GM06990 (cell line): Measurements from ENCODE around the gene CYP8B1.
"Not testable (repeated sequence)": the region's sequence is repeated elsewhere in the genome, so short reads cannot be mapped to it uniquely, and the experiment has no call there.

ENCODE experiments used
- DNase-seq: peaks from one replicate; pipeline ENCODE4 v3.0.0-alpha.2; 2011; ENCODE audit not compliant: insufficient read length; ENCODE audit errors: extremely low read depth
- H3K27me3 ChIP-seq: replicated peaks from 2 replicates; pipeline ENCODE4 v1.6.0; 2011; ENCODE audit warnings: low read length; ENCODE audit not compliant: control insufficient read depth, insufficient read depth
- H3K36me3 ChIP-seq: 2 replicates; pipeline ENCODE4 v1.5.1; 2011; ENCODE audit warnings: low read length; ENCODE audit not compliant: control insufficient read depth, insufficient read depth
- H3K4me3 ChIP-seq: replicated peaks from 2 replicates; pipeline ENCODE4 v1.5.1; 2011; ENCODE audit warnings: low read depth, mild to moderate bottlenecking, control low read depth, low read length
- TF ChIP-seq, protein P1 (sequence below): IDR thresholded peaks from 2 replicates; pipeline ENCODE4 v1.5.1; 2011; ENCODE audit warnings: low read length, control low read depth, mild to moderate bottlenecking, inconsistent platforms; ENCODE audit not compliant: insufficient read depth, poor library complexity, severe bottlenecking

CYP8B1 gene

DNA sequence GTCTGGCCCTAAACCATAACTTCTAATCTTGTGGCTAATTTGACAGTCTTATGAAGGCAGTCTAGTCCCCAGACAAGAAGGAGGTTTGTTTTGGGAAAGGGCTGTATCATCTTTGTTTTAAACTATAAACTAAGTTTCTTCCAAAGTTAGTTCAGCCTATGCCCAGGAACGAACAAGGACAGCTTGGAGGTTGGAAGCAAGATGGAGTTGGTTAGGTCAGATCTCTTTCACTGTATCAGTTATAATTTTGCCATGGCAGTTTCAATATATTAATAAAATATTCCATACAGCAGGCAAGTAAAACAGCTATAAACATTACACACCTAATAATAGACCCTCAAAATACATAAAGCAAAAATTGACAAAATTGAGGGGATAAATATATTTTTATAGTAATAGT lies 17.1 kb upstream of the CYP8B1 start:
- H3K4me3 ChIP-seq: no peak overlapping the region
- DNase-seq: no peak
- TF ChIP-seq, protein P1, sequence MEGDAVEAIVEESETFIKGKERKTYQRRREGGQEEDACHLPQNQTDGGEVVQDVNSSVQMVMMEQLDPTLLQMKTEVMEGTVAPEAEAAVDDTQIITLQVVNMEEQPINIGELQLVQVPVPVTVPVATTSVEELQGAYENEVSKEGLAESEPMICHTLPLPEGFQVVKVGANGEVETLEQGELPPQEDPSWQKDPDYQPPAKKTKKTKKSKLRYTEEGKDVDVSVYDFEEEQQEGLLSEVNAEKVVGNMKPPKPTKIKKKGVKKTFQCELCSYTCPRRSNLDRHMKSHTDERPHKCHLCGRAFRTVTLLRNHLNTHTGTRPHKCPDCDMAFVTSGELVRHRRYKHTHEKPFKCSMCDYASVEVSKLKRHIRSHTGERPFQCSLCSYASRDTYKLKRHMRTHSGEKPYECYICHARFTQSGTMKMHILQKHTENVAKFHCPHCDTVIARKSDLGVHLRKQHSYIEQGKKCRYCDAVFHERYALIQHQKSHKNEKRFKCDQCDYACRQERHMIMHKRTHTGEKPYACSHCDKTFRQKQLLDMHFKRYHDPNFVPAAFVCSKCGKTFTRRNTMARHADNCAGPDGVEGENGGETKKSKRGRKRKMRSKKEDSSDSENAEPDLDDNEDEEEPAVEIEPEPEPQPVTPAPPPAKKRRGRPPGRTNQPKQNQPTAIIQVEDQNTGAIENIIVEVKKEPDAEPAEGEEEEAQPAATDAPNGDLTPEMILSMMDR: no peak
- H3K36me3 ChIP-seq: no peaks in the 10 kb centered on the region
- H3K27me3 ChIP-seq: no peaks in the 10 kb centered on the region; the same call in 1 of the 2 replicates

DNA sequence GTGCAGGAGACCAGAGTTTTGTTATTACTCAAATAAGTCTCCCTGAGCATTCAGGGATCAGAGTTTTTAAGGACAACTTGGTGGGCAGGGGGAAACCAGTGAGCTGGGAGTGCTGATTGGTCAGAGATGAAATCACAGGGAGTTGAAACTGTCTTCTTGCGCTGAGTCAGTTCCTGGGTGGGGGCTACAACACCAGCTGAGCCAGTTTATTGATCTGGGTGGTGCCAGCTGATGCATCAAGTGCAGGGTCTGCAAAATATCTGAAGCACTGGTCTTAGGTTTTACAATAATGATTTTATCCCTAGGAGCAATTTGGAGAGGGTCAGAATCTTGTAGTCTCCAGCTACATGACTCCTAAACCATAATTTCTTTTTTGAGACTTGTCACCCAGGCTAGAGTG lies 16.5 kb upstream of the CYP8B1 start:
- no peaks in the 10 kb centered on the region for H3K36me3 ChIP-seq
- H3K4me3 ChIP-seq: no peak overlapping the region
- no peak for DNase-seq
- TF ChIP-seq, protein P1: no peak
- no peaks in the 10 kb centered on the region; the same call in 1 of the 2 replicates for H3K27me3 ChIP-seq

DNA sequence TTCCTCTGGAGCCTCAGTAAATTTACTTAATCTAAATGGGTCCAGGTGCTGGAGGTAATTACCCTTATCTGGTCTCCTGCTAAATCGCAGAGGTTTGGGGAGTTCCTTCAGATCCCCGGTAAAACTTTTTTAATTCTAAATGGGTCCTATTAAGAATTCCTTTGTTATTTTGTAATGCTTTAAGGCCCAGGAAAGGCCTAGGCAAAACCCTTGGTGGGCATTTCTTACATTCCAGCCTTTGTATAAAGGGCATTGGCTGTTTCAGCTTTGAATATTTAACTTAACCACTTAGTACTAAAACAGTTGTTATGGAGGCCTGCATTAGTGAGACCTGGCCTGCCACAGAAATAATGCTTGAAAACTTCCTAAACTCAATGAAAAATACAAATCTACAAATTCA lies 15.4 kb upstream of the CYP8B1 start:
- TF ChIP-seq, protein P1: no peak
- Histone ChIP-seq H3K36me3 (no peaks in the 10 kb centered on the region), H3K4me3 (no peak overlapping the region), H3K27me3 (no peaks in the 10 kb centered on the region; the same call in 1 of the 2 replicates)
- DNase-seq: no peak

DNA sequence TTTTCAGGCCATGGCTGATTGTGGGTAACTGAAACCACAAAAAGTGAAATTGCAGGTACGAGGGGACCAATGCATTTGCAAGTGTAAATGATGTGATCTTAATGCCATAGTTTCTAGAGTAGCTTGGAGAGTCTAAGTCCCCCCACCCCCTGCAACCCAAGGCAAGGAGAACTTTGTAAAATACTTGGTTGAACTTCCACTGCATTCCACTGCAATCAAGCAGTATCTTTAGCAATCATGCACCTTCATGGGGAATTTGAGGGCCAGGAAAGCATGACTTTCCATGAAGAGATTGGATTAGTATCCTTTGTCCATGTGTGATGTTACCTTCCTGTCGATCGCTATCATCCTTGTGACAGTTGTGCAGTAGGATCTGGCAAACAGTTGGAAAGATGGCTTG lies 11.4 kb upstream of the CYP8B1 start:
- Histone ChIP-seq H3K27me3 (no peaks in the 10 kb centered on the region; the same call in 1 of the 2 replicates), H3K36me3 (no peaks in the 10 kb centered on the region), H3K4me3 (no peak overlapping the region)
- DNase-seq: no peak
- TF ChIP-seq, protein P1: no peak

DNA sequence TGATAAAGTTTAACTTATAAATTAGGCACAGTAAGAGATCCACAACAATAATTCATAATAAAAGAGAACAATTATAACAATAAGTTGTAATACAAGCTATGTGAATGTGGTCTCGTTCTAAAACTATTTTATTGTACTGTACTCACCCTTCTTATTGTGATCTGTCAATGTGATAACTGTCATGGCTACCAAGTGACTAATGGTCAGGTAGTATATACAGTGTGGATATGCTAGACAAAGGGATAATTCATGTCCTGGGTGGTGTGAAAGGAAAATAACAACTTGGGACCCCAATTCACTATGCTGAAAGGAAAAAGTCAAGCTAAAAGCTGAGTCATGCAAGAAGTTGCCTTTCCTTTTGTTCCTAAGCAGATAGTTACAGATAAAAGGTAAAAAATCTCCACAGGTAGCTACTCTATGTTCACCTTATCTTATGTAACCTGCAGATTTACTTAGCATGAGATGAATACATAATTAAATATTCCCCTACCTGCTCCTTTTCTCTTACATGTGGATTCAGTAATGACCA lies 10.7 kb upstream of the CYP8B1 start:
- TF ChIP-seq, protein P1: no peak

DNA sequence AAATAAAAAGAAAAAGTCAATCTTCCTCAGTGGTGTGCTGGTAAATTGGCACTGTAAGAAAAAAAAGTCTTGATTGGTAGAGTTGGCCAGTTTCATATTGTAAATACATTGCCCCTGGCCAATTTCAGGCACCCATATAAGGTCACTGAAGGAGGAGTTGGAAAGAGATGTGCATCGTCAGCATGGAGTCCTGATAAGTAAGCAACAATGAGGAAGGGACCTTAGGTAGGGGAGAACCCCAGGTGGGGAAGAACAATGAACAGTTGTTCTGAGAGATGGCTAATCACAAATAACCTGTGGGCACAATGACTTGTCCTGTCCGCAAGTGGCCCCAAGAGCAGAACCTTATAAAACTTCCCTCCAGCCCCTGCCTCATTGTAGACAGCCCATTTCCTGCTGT lies 8.6 kb upstream of the CYP8B1 start:
- H3K27me3 ChIP-seq: no peaks in the 10 kb centered on the region; the same call in 1 of the 2 replicates
- no peaks in the 10 kb centered on the region for H3K36me3 ChIP-seq
- TF ChIP-seq, protein P1: no peak
- no peak for DNase-seq
- no peak overlapping the region for H3K4me3 ChIP-seq

More for the DNA sequence above, 10.7 kb upstream of the CYP8B1 start:
- Histone ChIP-seq H3K4me3 (no peak overlapping the region), H3K27me3 (no peaks in the 10 kb centered on the region; the same call in 1 of the 2 replicates), H3K36me3 (no peaks in the 10 kb centered on the region)
- no peak for DNase-seq

DNA sequence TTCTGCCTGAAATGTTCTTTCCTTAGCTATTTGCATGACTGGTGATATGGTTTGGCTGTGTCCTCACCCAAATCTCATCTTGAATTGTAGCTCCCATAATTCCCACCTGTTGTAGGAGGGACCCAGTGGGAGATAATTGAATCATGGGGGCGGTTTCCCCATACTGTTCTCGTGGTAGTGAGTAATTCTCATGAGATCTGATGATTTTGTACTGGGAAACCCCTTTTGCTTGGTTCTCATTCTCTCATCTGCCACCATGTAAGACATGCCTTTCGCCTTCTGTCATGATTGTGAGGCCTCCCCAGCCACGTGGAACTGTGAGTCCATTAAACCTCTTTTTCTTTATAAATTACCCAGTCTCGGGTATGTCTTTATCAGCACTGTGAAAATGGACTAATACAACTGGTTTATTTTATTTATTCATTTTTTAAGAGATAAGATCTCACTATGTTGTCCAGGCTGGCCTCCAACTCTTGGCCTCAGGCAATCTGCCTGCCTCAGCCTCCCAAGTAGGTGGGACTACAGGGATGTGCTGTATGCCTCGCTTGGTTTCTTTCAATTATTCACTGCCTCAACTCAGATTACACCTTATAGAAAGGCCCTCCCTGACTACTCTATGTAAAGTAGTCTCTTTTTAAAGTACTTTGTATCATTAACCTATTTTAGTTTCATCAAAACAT lies 7.7 kb upstream of the CYP8B1 start:
- H3K36me3 ChIP-seq, H3K4me3 ChIP-seq, H3K27me3 ChIP-seq, DNase-seq: not testable (repeated sequence)
